Measurements from ENCODE around the gene INSR. TPM values are rescaled to one million over a fixed set of nuclear protein-coding genes. Genes with fewer than 3 reads are reported as not detected.
"Not testable (repeated sequence)": the region's sequence is repeated elsewhere in the genome, so short reads cannot be mapped to it uniquely, and the experiment has no call there.

The INSR gene
- total RNA-seq, 1 donor from 2014 or later: 37.5 TPM

GRCh38 chr19:7326105-7326877 lies 32.1 kb upstream of the INSR start:
- TF ChIP-seq CTCF (IDR thresholded peaks at IDR 0.05): peak; percentile 42
- Histone ChIP-seq H3K9me3 (no peaks in the 10 kb centered on the region), H3K4me3 (no peak overlapping the region), H3K27me3 (no peaks in the 10 kb centered on the region), H3K36me3 (no peaks in the 10 kb centered on the region), H3K27ac (no peak overlapping the region), H3K4me1 (no peaks in the 10 kb centered on the region)
- intact Hi-C loops (cut with DNase I): no loop called here
- ATAC-seq (peak; percentile 78), DNase-seq (peak; percentile 19)

GRCh38 chr19:7318176-7318575 lies 24.0 kb upstream of the INSR start:
- H3K9me3 ChIP-seq: no peaks in the 10 kb centered on the region
- no peak overlapping the region for H3K4me3 ChIP-seq
- H3K36me3 ChIP-seq: no peaks in the 10 kb centered on the region
- no peaks in the 10 kb centered on the region for H3K27me3 ChIP-seq
- ATAC-seq (no peak), DNase-seq (no peak)
- no peak overlapping the region for H3K27ac ChIP-seq
- intact Hi-C loops (cut with DNase I): no loop called here
- TF ChIP-seq CTCF (IDR thresholded peaks at IDR 0.05): no peak
- H3K4me1 ChIP-seq: no peaks in the 10 kb centered on the region

- Histone ChIP-seq H3K4me3 (no peak overlapping the region), H3K27me3 (no peaks in the 10 kb centered on the region), H3K27ac (no peak overlapping the region), H3K4me1 (no peaks in the 10 kb centered on the region), H3K9me3 (no peaks in the 10 kb centered on the region), H3K36me3 (no peaks in the 10 kb centered on the region)
- ATAC-seq (no peak), DNase-seq (peak; percentile 31)
- intact Hi-C loops (cut with DNase I): no loop called here
- no peak for TF ChIP-seq CTCF (IDR thresholded peaks at IDR 0.05)
Measured at GRCh38 chr19:7312816-7313215, 18.6 kb upstream of the INSR start.

- no peak for ATAC-seq
- Histone ChIP-seq H3K4me1 (no peaks in the 10 kb centered on the region), H3K4me3 (no peak overlapping the region), H3K27me3 (no peaks in the 10 kb centered on the region), H3K27ac (no peak overlapping the region), H3K9me3 (no peaks in the 10 kb centered on the region), H3K36me3 (no peaks in the 10 kb centered on the region)
- intact Hi-C loops (cut with DNase I): no loop called here
- TF ChIP-seq CTCF (IDR thresholded peaks at IDR 0.05): no peak
- no peak for DNase-seq
Measured at GRCh38 chr19:7311911-7312310, 17.7 kb upstream of the INSR start.

GRCh38 chr19:7308327-7308726 lies 14.1 kb upstream of the INSR start:
- intact Hi-C loops (cut with DNase I); H3K9me3 ChIP-seq; H3K27me3 ChIP-seq; ATAC-seq; H3K36me3 ChIP-seq; H3K4me1 ChIP-seq; H3K4me3 ChIP-seq; H3K27ac ChIP-seq: not testable (repeated sequence)
- peak; percentile 23 for DNase-seq

- Histone ChIP-seq H3K36me3 (no peaks in the 10 kb centered on the region), H3K4me3 (no peak overlapping the region), H3K9me3 (no peaks in the 10 kb centered on the region), H3K4me1 (no peaks in the 10 kb centered on the region), H3K27ac (no peak overlapping the region), H3K27me3 (no peaks in the 10 kb centered on the region)
- intact Hi-C loops (cut with DNase I): no loop called here
- DNase-seq: peak; percentile 6
- no peak for ATAC-seq
- TF ChIP-seq CTCF (IDR thresholded peaks at IDR 0.05): no peak
Measured at GRCh38 chr19:7307590-7308218, 13.5 kb upstream of the INSR start.
